NCI-H2196 (cell line): ENCODE data around the gene NPIPA2.
"Not testable (repeated sequence)": the region's sequence is repeated elsewhere in the genome, so short reads cannot be mapped to it uniquely, and the experiment has no call there.

Experiments used
- DNase-seq: peaks from one replicate; lab custom pipeline; 2025; ENCODE audit not compliant: unreplicated experiment; lab: John Stamatoyannopoulos, UW

Gene NPIPA2

GRCh38 chr16:14742273-14743128 lies at the start of gene NPIPA2:
NPIPA2 (plus strand) TSS chr16:14742533; CDS start chr16:14748066, 5,533 bp downstream.
- DNase-seq: not testable (repeated sequence)

GRCh38 chr16:14694129-14694528 lies 48.2 kb upstream of the NPIPA2 start, which contains the start of gene PLA2G10:
PLA2G10 (minus strand) TSS chr16:14694308; CDS start chr16:14694229, 79 bp downstream.
- not testable (repeated sequence) for DNase-seq

GRCh38 chr16:14701859-14702258 lies 40.5 kb upstream of the NPIPA2 start:
- not testable (repeated sequence) for DNase-seq

GRCh38 chr16:14702672-14703071 lies 39.7 kb upstream of the NPIPA2 start:
- not testable (repeated sequence) for DNase-seq

- not testable (repeated sequence) for DNase-seq
Measured at GRCh38 chr16:14703156-14704011, 38.9 kb upstream of the NPIPA2 start, which contains the start of gene NPIPA3. NPIPA3 (plus strand) TSS chr16:14703411; CDS start chr16:14708944, 5,533 bp downstream.

- not testable (repeated sequence) for DNase-seq
Measured at GRCh38 chr16:14733233-14733632, 9.1 kb upstream of the NPIPA2 start.

- not testable (repeated sequence) for DNase-seq
Measured at GRCh38 chr16:14740832-14741385, 1.4 kb upstream of the NPIPA2 start.

- DNase-seq: not testable (repeated sequence)
Measured at GRCh38 chr16:14741794-14742193, 539 bp upstream of the NPIPA2 start.

GRCh38 chr16:14773654-14774053 lies 31.3 kb downstream of the NPIPA2 start:
- DNase-seq: not testable (repeated sequence)

- not testable (repeated sequence) for DNase-seq
Measured at GRCh38 chr16:14775624-14776023, 33.3 kb downstream of the NPIPA2 start.

- DNase-seq: not testable (repeated sequence)
Measured at GRCh38 chr16:14776763-14777162, 34.4 kb downstream of the NPIPA2 start.

GRCh38 chr16:14779368-14779877 lies 37.1 kb downstream of the NPIPA2 start:
- DNase-seq: not testable (repeated sequence)

GRCh38 chr16:14786180-14786579 lies 43.8 kb downstream of the NPIPA2 start:
- DNase-seq: not testable (repeated sequence)

- not testable (repeated sequence) for DNase-seq
Measured at GRCh38 chr16:14789577-14789976, 47.2 kb downstream of the NPIPA2 start.

- not testable (repeated sequence) for DNase-seq
Measured at GRCh38 chr16:14790320-14790956, 48.1 kb downstream of the NPIPA2 start.

- not testable (repeated sequence) for DNase-seq
Measured at GRCh38 chr16:14792914-14793313, 50.6 kb downstream of the NPIPA2 start.

GRCh38 chr16:14797558-14797957 lies 55.2 kb downstream of the NPIPA2 start:
- not testable (repeated sequence) for DNase-seq

GRCh38 chr16:14803577-14803976 lies 61.2 kb downstream of the NPIPA2 start:
- not testable (repeated sequence) for DNase-seq

GRCh38 chr16:14807184-14807678 lies 64.9 kb downstream of the NPIPA2 start:
- DNase-seq: not testable (repeated sequence)

GRCh38 chr16:14813890-14814289 lies 71.6 kb downstream of the NPIPA2 start:
- not testable (repeated sequence) for DNase-seq
